Bronchial epithelial cell (primary cell): Measurements from ENCODE around the gene CENPH. TPM values are rescaled to one million over a fixed set of nuclear protein-coding genes. Genes with fewer than 3 reads are reported as not detected.
A peak's percentile ranks its signal among the peaks of the same experiment; 100 is the strongest.
"Not testable (repeated sequence)": the region's sequence is repeated elsewhere in the genome, so short reads cannot be mapped to it uniquely, and the experiment has no call there.

Experiments used
- DNase-seq: peaks from one replicate; pipeline ENCODE4 v3.0.0-alpha.2; 2010; ENCODE audit warnings: low read depth
- FAIRE-seq: peaks from 2 replicates; lab custom pipeline; 2011; peaks lifted over from hg19 to GRCh38; lab: Jason Lieb, UNC
- H3K27me3 ChIP-seq: 2 replicates; pipeline ENCODE4 v1.5.1; 2011; ENCODE audit warnings: low read length; ENCODE audit not compliant: control insufficient read depth, insufficient read depth
- H3K36me3 ChIP-seq: 2 replicates; pipeline ENCODE4 v1.5.1; 2011; ENCODE audit warnings: low read length; ENCODE audit not compliant: control insufficient read depth, insufficient read depth
- H3K4me3 ChIP-seq: 2 replicates; pipeline ENCODE4 v1.5.1; 2011; ENCODE audit warnings: mild to moderate bottlenecking, low read depth, low read length, control low read depth
- total RNA-seq: library from RNA; depleted of rRNA; stranded (reverse); fragments of >200 nt; gene quantifications from 2 replicates; pipeline ENCODE4 v1.2.1, GENCODE V29; 2014
- TF ChIP-seq, protein P1 (sequence below): IDR thresholded peaks from 2 replicates; pipeline ENCODE4 v1.5.1; 2011; ENCODE audit warnings: mild to moderate bottlenecking, moderate library complexity, low read length, control low read depth, inconsistent platforms; ENCODE audit not compliant: insufficient read depth, severe bottlenecking

The CENPH gene
- total RNA-seq, 1 donor from 2014 or later = 5.0 TPM

GRCh38 chr5:69213513-69214215 is 24.3 kb downstream of the CENPH start:
- H3K36me3 ChIP-seq = no peaks in the 10 kb centered on the region
- no peak for FAIRE-seq

DNA sequence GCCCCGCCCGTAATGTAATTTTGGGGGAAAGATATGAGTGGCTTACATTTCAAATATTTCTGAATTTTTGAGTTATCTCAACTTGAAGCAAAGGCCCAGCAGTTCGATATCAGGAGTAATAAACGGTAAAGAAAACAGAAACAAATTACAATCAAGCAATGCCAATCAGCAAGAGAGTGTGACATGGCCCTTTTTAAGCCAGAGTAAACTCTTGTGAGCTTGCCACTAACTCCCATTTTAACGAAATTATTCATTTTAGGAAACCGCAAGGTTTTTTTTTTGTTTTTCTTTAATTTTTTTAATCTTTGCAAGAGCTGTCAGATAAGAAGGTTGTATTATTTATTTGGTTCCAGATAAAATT is 27.7 kb downstream of the CENPH start:
- no peak for DNase-seq
- no peaks in the 10 kb centered on the region for H3K27me3 ChIP-seq
- peak overlapping the region; percentile 99 for H3K4me3 ChIP-seq
- TF ChIP-seq, protein P1, sequence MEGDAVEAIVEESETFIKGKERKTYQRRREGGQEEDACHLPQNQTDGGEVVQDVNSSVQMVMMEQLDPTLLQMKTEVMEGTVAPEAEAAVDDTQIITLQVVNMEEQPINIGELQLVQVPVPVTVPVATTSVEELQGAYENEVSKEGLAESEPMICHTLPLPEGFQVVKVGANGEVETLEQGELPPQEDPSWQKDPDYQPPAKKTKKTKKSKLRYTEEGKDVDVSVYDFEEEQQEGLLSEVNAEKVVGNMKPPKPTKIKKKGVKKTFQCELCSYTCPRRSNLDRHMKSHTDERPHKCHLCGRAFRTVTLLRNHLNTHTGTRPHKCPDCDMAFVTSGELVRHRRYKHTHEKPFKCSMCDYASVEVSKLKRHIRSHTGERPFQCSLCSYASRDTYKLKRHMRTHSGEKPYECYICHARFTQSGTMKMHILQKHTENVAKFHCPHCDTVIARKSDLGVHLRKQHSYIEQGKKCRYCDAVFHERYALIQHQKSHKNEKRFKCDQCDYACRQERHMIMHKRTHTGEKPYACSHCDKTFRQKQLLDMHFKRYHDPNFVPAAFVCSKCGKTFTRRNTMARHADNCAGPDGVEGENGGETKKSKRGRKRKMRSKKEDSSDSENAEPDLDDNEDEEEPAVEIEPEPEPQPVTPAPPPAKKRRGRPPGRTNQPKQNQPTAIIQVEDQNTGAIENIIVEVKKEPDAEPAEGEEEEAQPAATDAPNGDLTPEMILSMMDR = no peak
- no peak for FAIRE-seq
- H3K36me3 ChIP-seq = no peaks in the 10 kb centered on the region

More at GRCh38 chr5:69213513-69214215, 24.3 kb downstream of the CENPH start:
- H3K4me3 ChIP-seq = no peak overlapping the region
- TF ChIP-seq, protein P1 = no peak
- no peaks in the 10 kb centered on the region for H3K27me3 ChIP-seq
- DNase-seq = peak; percentile 50

DNA sequence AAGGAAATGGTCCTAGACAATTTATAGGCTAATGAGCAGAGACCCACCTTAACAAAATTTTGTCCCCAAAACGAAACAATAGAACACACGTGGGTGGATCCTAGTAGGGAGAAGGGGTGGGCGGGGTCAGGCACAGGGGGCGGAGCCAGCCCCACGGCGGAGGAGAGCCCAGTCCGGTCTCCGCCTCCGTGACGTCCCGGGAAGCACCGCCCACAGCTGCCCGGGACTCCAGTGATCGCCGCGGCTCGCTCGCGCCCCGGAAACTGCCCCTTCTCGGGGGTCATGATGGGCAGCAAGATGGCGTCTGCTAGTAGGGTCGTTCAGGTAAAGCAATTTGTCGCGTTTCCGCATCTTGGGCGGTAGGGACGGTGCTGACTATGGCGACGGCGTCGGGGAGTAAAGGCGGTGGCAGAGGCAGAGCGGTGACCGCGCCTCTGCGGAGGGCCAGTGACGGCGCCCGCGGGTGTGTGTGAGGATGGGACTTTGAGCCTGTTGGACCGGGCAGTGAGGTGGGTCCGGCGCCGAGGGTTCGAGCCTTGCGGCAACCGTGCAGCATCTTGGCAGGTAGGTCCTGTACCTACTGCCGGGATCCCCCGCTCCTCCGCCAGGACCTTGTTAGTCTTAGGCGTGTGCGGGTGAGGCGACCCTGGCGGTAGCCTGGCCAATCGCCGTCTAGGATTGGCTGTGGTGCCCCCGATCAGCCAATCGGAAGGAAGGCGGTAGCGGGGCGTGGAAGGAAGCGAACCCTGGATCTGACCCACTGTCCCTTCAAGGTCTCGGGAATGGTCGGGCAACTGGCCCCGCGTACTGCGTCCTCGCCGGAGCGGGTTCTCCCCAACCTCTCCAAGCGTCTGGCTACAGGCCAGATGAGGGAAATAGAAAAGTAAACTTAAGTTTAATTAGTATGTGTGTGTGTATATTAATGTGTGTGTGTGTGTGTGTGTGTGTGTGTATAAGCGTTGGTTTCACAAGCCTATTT is 28.5 kb downstream of the CENPH start:
- peak; percentile 80 for DNase-seq

DNA sequence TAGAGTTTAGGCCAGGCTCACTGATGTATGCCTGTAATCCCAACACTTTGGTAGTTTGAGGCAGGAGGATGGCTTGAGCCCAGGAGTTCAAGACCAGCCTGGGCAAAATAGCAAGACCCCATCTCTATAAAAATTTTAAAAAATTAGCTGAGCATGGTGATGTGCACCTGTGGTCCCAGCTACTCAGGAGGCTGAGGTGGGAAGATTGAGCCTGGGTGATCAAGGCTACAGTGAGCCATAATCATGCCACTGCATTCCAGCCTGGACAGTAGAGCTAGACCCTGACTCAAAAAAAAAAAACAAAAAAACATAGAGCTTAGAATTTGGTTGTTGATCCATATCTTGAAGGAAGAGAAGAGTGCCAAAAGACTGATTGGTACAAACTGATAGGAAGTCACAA is 30.6 kb downstream of the CENPH start:
- DNase-seq (no peak), FAIRE-seq (no peak)
- Histone ChIP-seq H3K36me3 (no peaks in the 10 kb centered on the region), H3K4me3 (no peak overlapping the region), H3K27me3 (no peaks in the 10 kb centered on the region)
- TF ChIP-seq, protein P1 = no peak

More for the DNA sequence above, 28.5 kb downstream of the CENPH start:
- H3K27me3 ChIP-seq = no peaks in the 10 kb centered on the region
- no peak for FAIRE-seq
- TF ChIP-seq, protein P1 = peak; percentile 6
- H3K4me3 ChIP-seq = peak overlapping the region; percentile 99
- no peaks in the 10 kb centered on the region for H3K36me3 ChIP-seq

GRCh38 chr5:69220371-69220770 is 31.0 kb downstream of the CENPH start:
- not testable (repeated sequence) for H3K36me3 ChIP-seq, FAIRE-seq, DNase-seq, H3K27me3 ChIP-seq, H3K4me3 ChIP-seq

DNA sequence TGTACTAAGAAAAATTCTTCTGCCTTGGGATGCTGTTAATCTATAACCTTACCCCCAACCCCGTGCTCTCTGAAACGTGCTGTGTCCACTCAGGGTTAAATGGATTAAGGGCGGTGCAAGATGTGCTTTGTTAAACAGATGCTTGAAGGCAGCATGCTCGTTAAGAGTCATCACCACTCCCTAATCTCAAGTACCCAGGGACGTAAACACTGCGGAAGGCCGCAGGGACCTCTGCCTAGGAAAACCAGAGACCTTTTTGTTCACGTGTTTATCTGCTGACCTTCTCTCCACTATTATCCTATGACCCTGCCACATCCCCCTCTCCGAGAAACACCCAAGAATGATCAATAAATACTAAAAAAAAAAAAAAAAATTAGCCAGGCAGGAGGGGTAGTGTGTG is 31.4 kb downstream of the CENPH start:
- FAIRE-seq, H3K36me3 ChIP-seq: not testable (repeated sequence)

More for the DNA sequence above, 31.4 kb downstream of the CENPH start:
- H3K27me3 ChIP-seq, H3K4me3 ChIP-seq, DNase-seq: not testable (repeated sequence)
